OCI-LY7 (cell line): ENCODE measurements around the gene LY6G5C. TPM values are rescaled to one million over a fixed set of nuclear protein-coding genes. Genes with fewer than 3 reads are reported as not detected.

Source experiments
- BruUV-seq: library from RNA; stranded (reverse); fragments of 400-500 nt; replicated peaks from 2 replicates; lab custom pipeline; 2021; lab: Mats Ljungman, UMichigan
- CTCF ChIA-PET: fragments of 300-600 bp; sonication (Branson Sonifier 250); formaldehyde crosslinking; loops from one replicate; lab custom pipeline; 2022; ENCODE audit warnings: antibody characterized with exemption; ENCODE audit not compliant: unreplicated experiment; lab: Charles Lee
- POLR2A ChIA-PET: fragments of 300-600 bp; sonication (Branson Sonifier 250); formaldehyde crosslinking; loops from one replicate; lab custom pipeline; 2022; ENCODE audit warnings: antibody characterized with exemption; lab: Charles Lee
- DNase-seq: peaks from one replicate; pipeline ENCODE4 v3.0.0-alpha.2; 2015; ENCODE audit warnings: low spot score
- H2AFZ ChIP-seq: fragments of 200-600 bp; sonication (generic), shearing (Covaris generic); 2 replicates; pipeline ENCODE4 v1.6.1; 2014; ENCODE audit warnings: mild to moderate bottlenecking, antibody characterized with exemption, low read length, moderate library complexity
- H3K27ac ChIP-seq: fragments of 200-600 bp; sonication (generic); 2 replicates; pipeline ENCODE4 v1.5.1; 2014; ENCODE audit warnings: mixed run types, low read depth, mild to moderate bottlenecking, moderate library complexity, low read length, inconsistent platforms; ENCODE audit not compliant: poor library complexity, severe bottlenecking
- H3K36me3 ChIP-seq: fragments of 200-600 bp; sonication (generic); 2 replicates; pipeline ENCODE4 v1.6.1; 2014; ENCODE audit warnings: mild to moderate bottlenecking, antibody characterized with exemption, low read length, moderate library complexity, mixed read lengths; ENCODE audit not compliant: insufficient read depth
- H3K4me1 ChIP-seq: fragments of 200-600 bp; sonication (generic); 2 replicates; pipeline ENCODE4 v1.5.1; 2014; ENCODE audit warnings: mild to moderate bottlenecking, low read length; ENCODE audit not compliant: insufficient read depth, poor library complexity, severe bottlenecking
- H3K4me2 ChIP-seq: fragments of 200-600 bp; sonication (generic); 2 replicates; pipeline ENCODE4 v1.6.1; 2014; ENCODE audit warnings: mild to moderate bottlenecking, low read length
- H3K4me3 ChIP-seq: fragments of 200-600 bp; sonication (generic); 2 replicates; pipeline ENCODE4 v1.5.1; 2014; ENCODE audit warnings: mild to moderate bottlenecking, low read depth, low read length; ENCODE audit not compliant: poor library complexity, severe bottlenecking
- H3K79me2 ChIP-seq: fragments of 200-600 bp; sonication (generic); 2 replicates; pipeline ENCODE4 v1.6.1; 2016; ENCODE audit warnings: low read depth, mild to moderate bottlenecking, low read length, moderate library complexity, mixed read lengths; ENCODE audit not compliant: insufficient read depth
- H3K9me2 ChIP-seq: fragments of 200-600 bp; sonication (generic); 2 replicates; pipeline ENCODE4 v1.6.1; 2016; ENCODE audit warnings: mild to moderate bottlenecking, low read length, mixed read lengths; ENCODE audit not compliant: insufficient read depth
- H3K9me3 ChIP-seq: fragments of 200-600 bp; sonication (generic); 2 replicates; pipeline ENCODE4 v1.6.1; 2014; ENCODE audit warnings: mild to moderate bottlenecking, mixed run types, low read length, mixed read lengths
- H4K20me1 ChIP-seq: fragments of 200-600 bp; sonication (generic); 2 replicates; pipeline ENCODE4 v1.6.1; 2014; ENCODE audit warnings: mild to moderate bottlenecking, antibody characterized with exemption, low read length, moderate library complexity, mixed read lengths; ENCODE audit not compliant: insufficient read depth
- CTCF ChIP-seq: fragments of 200-600 bp; sonication (generic); conservative IDR thresholded peaks from 2 replicates; pipeline ENCODE4 v1.5.1; 2014; ENCODE audit warnings: mild to moderate bottlenecking, antibody characterized with exemption, low read length, moderate library complexity, mixed read lengths
- EZH2phosphoT487 ChIP-seq: fragments of 200-600 bp; sonication (generic); IDR thresholded peaks from 2 replicates; pipeline ENCODE4 v1.6.1; 2018; ENCODE audit warnings: low read depth, borderline replicate concordance, mild to moderate bottlenecking, mixed run types, antibody characterized with exemption, low read length, moderate library complexity, mixed read lengths
- intact Hi-C: fragments of 100-400 bp; cut with micrococcal nuclease; formaldehyde crosslinking; loops from one replicate; pipeline ENCODE4 v1.10.0; 2022; ENCODE audit not compliant: unreplicated experiment
- total RNA-seq, 2 experiments: library from RNA; depleted of rRNA in 1 of 2; stranded (reverse); fragments of >200 nt in 1 of 2; shearing (Covaris generic) in 1 of 2; gene quantifications; 2 replicates each; pipeline ENCODE4 v1.2.3, GENCODE V29; 2014 to 2022

Gene LY6G5C
- total RNA-seq, 2 experiments from 2014 or later, result 1.8 to 3.5 TPM

- intact Hi-C loops, result no loop called here
- peaks cover 18% of the 10 kb centered on the region; the same call in 1 of the 2 replicates for H3K79me2 ChIP-seq
Observed at GRCh38 chr6:31657406-31658157, 23.3 kb downstream of the LY6G5C start.

GRCh38 chr6:31655349-31656237, 25.3 kb downstream of the LY6G5C start, which contains the start of gene APOM:
Gene APOM, plus strand, starts transcription at chr6:31655894. Its CDS starts 73 bp downstream, at chr6:31655967.
- peaks cover 7% of the 10 kb centered on the region; the same call in 1 of the 2 replicates for H3K36me3 ChIP-seq
- peaks cover 38% of the 10 kb centered on the region for H3K4me1 ChIP-seq
- no peaks in the 10 kb centered on the region for H3K9me3 ChIP-seq
- no peak for DNase-seq
- POLR2A ChIA-PET, result interaction anchor here (0.6 to 0.7 kb wide), 2 partner anchors 9 to 18 kb away, joined by 3 read pairs; partner anchors contain the start of gene GPANK1
- CTCF ChIA-PET, result no interaction called here
- no peak within 1 kb of the TSS for H3K4me3 ChIP-seq
- H3K27ac ChIP-seq, result no peak within 1 kb of the TSS
- H2AFZ ChIP-seq, result no peak within 1 kb of the TSS
- intact Hi-C loops, result no loop called here
- H3K79me2 ChIP-seq, result peaks cover 24% of the 10 kb centered on the region
- H3K9me2 ChIP-seq, result no peaks in the 10 kb centered on the region
- BruUV-seq, result no TSS peak
- no peak within 1 kb of the TSS for H3K4me2 ChIP-seq
- 0 out of 2 replicates have a peak, but pooled peaks cover 4% of the 10 kb centered on the region for H4K20me1 ChIP-seq
- TF ChIP-seq EZH2phosphoT487 (no peak), CTCF (no peak)

More at GRCh38 chr6:31657406-31658157, 23.3 kb downstream of the LY6G5C start:
- Histone ChIP-seq H3K4me1 (peaks cover 46% of the 10 kb centered on the region), H4K20me1 (no peaks in the 10 kb centered on the region), H3K4me3 (no peak overlapping the region), H3K36me3 (peaks cover 18% of the 10 kb centered on the region), H3K9me3 (no peaks in the 10 kb centered on the region), H3K4me2 (no peak overlapping the region), H2AFZ (no peak overlapping the region), H3K9me2 (no peaks in the 10 kb centered on the region), H3K27ac (no peak overlapping the region)
- TF ChIP-seq CTCF (no peak), EZH2phosphoT487 (no peak)
- no peak for DNase-seq
- ChIA-PET CTCF (no interaction called here), POLR2A (interaction anchor here (0.6 kb wide), 2 partner anchors 74 to 1190 kb away, joined by 3 to 4 read pairs; no protein-coding TSS in a partner anchor)
- BruUV-seq, result no TSS peak
